ENCODE data around the gene DIAPH1.

The DIAPH1 gene

GRCh38 chr5:141529873-141530272 lies 88.9 kb downstream of the DIAPH1 start:
- H3K9me3 ChIP-seq (replicated peaks in 1 of 2; ENCODE audit: control insufficient read depth in 2 of 2, insufficient read depth in 1 of 2, low read depth in 1 of 2, low read length in 2 of 2) = peaks cover 0 to 4% of the 10 kb centered on the region in 2 donors
- H3K4me2 ChIP-seq (ENCODE audit: insufficient read depth, low read length, poor library complexity, severe bottlenecking) = no peak overlapping the region
- no peaks in the 10 kb centered on the region for H3K27me3 ChIP-seq (ENCODE audit: control insufficient read depth in 3 of 3, insufficient read depth in 3 of 3, low read depth in 1 of 3, low read length in 3 of 3)
- no peak overlapping the region for H3K9ac ChIP-seq (ENCODE audit: low read depth, low read length, poor library complexity)
- H2BK120ac ChIP-seq (ENCODE audit: low read depth, low read length) = no peak overlapping the region
- no peak overlapping the region for H3K18ac ChIP-seq (ENCODE audit: low read length)
- H4K8ac ChIP-seq (ENCODE audit: low read depth, low read length) = no peak overlapping the region
- H3K4me3 ChIP-seq (ENCODE audit: low read length in 2 of 2) = no peak overlapping the region
- DNase-seq (ENCODE audit: low spot score) = no peak
- H2BK15ac ChIP-seq (ENCODE audit: low read length) = no peak overlapping the region
- peaks cover 7 to 9% of the 10 kb centered on the region in 2 donors for H3K4me1 ChIP-seq (ENCODE audit: control insufficient read depth in 2 of 2, insufficient read depth in 1 of 2, low read depth in 1 of 2, low read length in 2 of 2)
- H3K23ac ChIP-seq (ENCODE audit: low read depth, low read length, poor library complexity) = no peak overlapping the region
- no peak overlapping the region for H3K14ac ChIP-seq (ENCODE audit: low read length)
- H2BK12ac ChIP-seq (ENCODE audit: low read length) = no peak overlapping the region
- no CpG with 5 or more reads among the region's 7 CpGs for WGBS, 2 donors (ENCODE audit: extremely low coverage in 2 of 2, insufficient read length in 2 of 2, insufficient replicate concordance in 1 of 2)
- no peak overlapping the region for H2BK5ac ChIP-seq (ENCODE audit: low read length)
- no peak overlapping the region for H3K4ac ChIP-seq (ENCODE audit: low read length)
- no peaks in the 10 kb centered on the region for H3K79me1 ChIP-seq (ENCODE audit: low read depth, low read length)
- no peak overlapping the region for H2AK5ac ChIP-seq (ENCODE audit: low read depth, low read length)
- no peak overlapping the region for H2AFZ ChIP-seq (ENCODE audit: low read length)
- H3K36me3 ChIP-seq (replicated peaks in 1 of 2; ENCODE audit: control insufficient read depth in 2 of 2, insufficient read depth in 2 of 2, low read length in 2 of 2) = peaks cover 16 to 88% of the 10 kb centered on the region in 2 donors
- H4K91ac ChIP-seq (ENCODE audit: low read depth, low read length, poor library complexity) = no peak overlapping the region
- no peak overlapping the region for H3K27ac ChIP-seq (replicated peaks; ENCODE audit: low read length)

GRCh38 chr5:141529002-141529401 lies 89.8 kb downstream of the DIAPH1 start:
- Histone ChIP-seq H3K36me3 (replicated peaks in 1 of 2; ENCODE audit: control insufficient read depth in 2 of 2, insufficient read depth in 2 of 2, low read length in 2 of 2) (peaks cover 16 to 92% of the 10 kb centered on the region in 2 donors), H3K4me1 (ENCODE audit: control insufficient read depth in 2 of 2, insufficient read depth in 1 of 2, low read depth in 1 of 2, low read length in 2 of 2) (peaks cover 9 to 12% of the 10 kb centered on the region in 2 donors), H3K18ac (ENCODE audit: low read length) (no peak overlapping the region), H3K4ac (ENCODE audit: low read length) (no peak overlapping the region), H2BK15ac (ENCODE audit: low read length) (no peak overlapping the region), H2BK12ac (ENCODE audit: low read length) (no peak overlapping the region), H3K9ac (ENCODE audit: low read depth, low read length, poor library complexity) (no peak overlapping the region), H3K27ac (replicated peaks; ENCODE audit: low read length) (no peak overlapping the region), H3K79me1 (ENCODE audit: low read depth, low read length) (no peaks in the 10 kb centered on the region), H3K4me3 (ENCODE audit: low read length in 2 of 2) (no peak overlapping the region), H3K4me2 (ENCODE audit: insufficient read depth, low read length, poor library complexity, severe bottlenecking) (no peak overlapping the region), H3K27me3 (ENCODE audit: control insufficient read depth in 3 of 3, insufficient read depth in 3 of 3, low read depth in 1 of 3, low read length in 3 of 3) (no peaks in the 10 kb centered on the region), H2AK5ac (ENCODE audit: low read depth, low read length) (no peak overlapping the region), H3K9me3 (replicated peaks in 1 of 2; ENCODE audit: control insufficient read depth in 2 of 2, insufficient read depth in 1 of 2, low read depth in 1 of 2, low read length in 2 of 2) (peaks cover 0 to 7% of the 10 kb centered on the region in 2 donors), H2BK5ac (ENCODE audit: low read length) (no peak overlapping the region), H3K14ac (ENCODE audit: low read length) (no peak overlapping the region), H4K91ac (ENCODE audit: low read depth, low read length, poor library complexity) (no peak overlapping the region), H4K8ac (ENCODE audit: low read depth, low read length) (no peak overlapping the region), H3K23ac (ENCODE audit: low read depth, low read length, poor library complexity) (no peak overlapping the region), H2AFZ (ENCODE audit: low read length) (no peak overlapping the region), H2BK120ac (ENCODE audit: low read depth, low read length) (no peak overlapping the region)
- no peak for DNase-seq (ENCODE audit: low spot score)
- no CpG with 5 or more reads among the region's 5 CpGs for WGBS, 2 donors (ENCODE audit: extremely low coverage in 2 of 2, insufficient read length in 2 of 2, insufficient replicate concordance in 1 of 2)

- DNase-seq (ENCODE audit: low spot score) = no peak
Measured at GRCh38 chr5:141528291-141528984, 90.4 kb downstream of the DIAPH1 start.

GRCh38 chr5:141527426-141527825 lies 91.4 kb downstream of the DIAPH1 start:
- peaks cover 16 to 92% of the 10 kb centered on the region in 2 donors for H3K36me3 ChIP-seq (replicated peaks in 1 of 2; ENCODE audit: control insufficient read depth in 2 of 2, insufficient read depth in 2 of 2, low read length in 2 of 2)
- WGBS, 2 donors (ENCODE audit: extremely low coverage in 2 of 2, insufficient read length in 2 of 2, insufficient replicate concordance in 1 of 2) = no CpG with 5 or more reads among the region's 1 CpG

More at GRCh38 chr5:141528291-141528984, 90.4 kb downstream of the DIAPH1 start:
- peaks cover 16 to 92% of the 10 kb centered on the region in 2 donors for H3K36me3 ChIP-seq (replicated peaks in 1 of 2; ENCODE audit: control insufficient read depth in 2 of 2, insufficient read depth in 2 of 2, low read length in 2 of 2)
- no peak overlapping the region for H4K91ac ChIP-seq (ENCODE audit: low read depth, low read length, poor library complexity)
- H2BK120ac ChIP-seq (ENCODE audit: low read depth, low read length) = no peak overlapping the region
- peaks cover 0 to 11% of the 10 kb centered on the region in 2 donors for H3K9me3 ChIP-seq (replicated peaks in 1 of 2; ENCODE audit: control insufficient read depth in 2 of 2, insufficient read depth in 1 of 2, low read depth in 1 of 2, low read length in 2 of 2)
- H3K79me1 ChIP-seq (ENCODE audit: low read depth, low read length) = no peaks in the 10 kb centered on the region
- no peak overlapping the region for H2BK5ac ChIP-seq (ENCODE audit: low read length)
- no peak overlapping the region for H3K23ac ChIP-seq (ENCODE audit: low read depth, low read length, poor library complexity)
- no peak overlapping the region for H3K4ac ChIP-seq (ENCODE audit: low read length)
- no peak overlapping the region for H3K18ac ChIP-seq (ENCODE audit: low read length)
- no peak overlapping the region for H2AK5ac ChIP-seq (ENCODE audit: low read depth, low read length)
- WGBS, 2 donors (ENCODE audit: extremely low coverage in 2 of 2, insufficient read length in 2 of 2, insufficient replicate concordance in 1 of 2) = no CpG with 5 or more reads among the region's 11 CpGs
- H3K27me3 ChIP-seq (ENCODE audit: control insufficient read depth in 3 of 3, insufficient read depth in 3 of 3, low read depth in 1 of 3, low read length in 3 of 3) = no peaks in the 10 kb centered on the region
- no peak overlapping the region for H4K8ac ChIP-seq (ENCODE audit: low read depth, low read length)
- no peak overlapping the region for H3K27ac ChIP-seq (replicated peaks; ENCODE audit: low read length)
- no peak overlapping the region for H3K14ac ChIP-seq (ENCODE audit: low read length)
- H2AFZ ChIP-seq (ENCODE audit: low read length) = no peak overlapping the region
- H3K9ac ChIP-seq (ENCODE audit: low read depth, low read length, poor library complexity) = no peak overlapping the region
- no peak overlapping the region for H2BK12ac ChIP-seq (ENCODE audit: low read length)
- H2BK15ac ChIP-seq (ENCODE audit: low read length) = no peak overlapping the region
- no peak overlapping the region for H3K4me3 ChIP-seq (ENCODE audit: low read length in 2 of 2)
- peaks cover 12 to 15% of the 10 kb centered on the region in 2 donors for H3K4me1 ChIP-seq (ENCODE audit: control insufficient read depth in 2 of 2, insufficient read depth in 1 of 2, low read depth in 1 of 2, low read length in 2 of 2)
- no peak overlapping the region for H3K4me2 ChIP-seq (ENCODE audit: insufficient read depth, low read length, poor library complexity, severe bottlenecking)

More at GRCh38 chr5:141527426-141527825, 91.4 kb downstream of the DIAPH1 start:
- H2BK5ac ChIP-seq (ENCODE audit: low read length) = no peak overlapping the region
- H4K8ac ChIP-seq (ENCODE audit: low read depth, low read length) = no peak overlapping the region
- no peak overlapping the region for H3K23ac ChIP-seq (ENCODE audit: low read depth, low read length, poor library complexity)
- peaks cover 0 to 17% of the 10 kb centered on the region in 2 donors for H3K9me3 ChIP-seq (replicated peaks in 1 of 2; ENCODE audit: control insufficient read depth in 2 of 2, insufficient read depth in 1 of 2, low read depth in 1 of 2, low read length in 2 of 2)
- H3K27ac ChIP-seq (replicated peaks; ENCODE audit: low read length) = no peak overlapping the region
- no peak for DNase-seq (ENCODE audit: low spot score)
- H2BK120ac ChIP-seq (ENCODE audit: low read depth, low read length) = no peak overlapping the region
- no peak overlapping the region for H3K4ac ChIP-seq (ENCODE audit: low read length)
- no peak overlapping the region for H4K91ac ChIP-seq (ENCODE audit: low read depth, low read length, poor library complexity)
- peaks cover 14 to 22% of the 10 kb centered on the region in 2 donors for H3K4me1 ChIP-seq (ENCODE audit: control insufficient read depth in 2 of 2, insufficient read depth in 1 of 2, low read depth in 1 of 2, low read length in 2 of 2)
- H3K4me2 ChIP-seq (ENCODE audit: insufficient read depth, low read length, poor library complexity, severe bottlenecking) = no peak overlapping the region
- H3K18ac ChIP-seq (ENCODE audit: low read length) = no peak overlapping the region
- no peak overlapping the region for H2BK15ac ChIP-seq (ENCODE audit: low read length)
- no peak overlapping the region for H3K4me3 ChIP-seq (ENCODE audit: low read length in 2 of 2)
- no peak overlapping the region for H2AFZ ChIP-seq (ENCODE audit: low read length)
- H2BK12ac ChIP-seq (ENCODE audit: low read length) = no peak overlapping the region
- no peak overlapping the region for H2AK5ac ChIP-seq (ENCODE audit: low read depth, low read length)
- H3K79me1 ChIP-seq (ENCODE audit: low read depth, low read length) = no peaks in the 10 kb centered on the region
- H3K14ac ChIP-seq (ENCODE audit: low read length) = no peak overlapping the region
- H3K9ac ChIP-seq (ENCODE audit: low read depth, low read length, poor library complexity) = no peak overlapping the region
- no peaks in the 10 kb centered on the region for H3K27me3 ChIP-seq (ENCODE audit: control insufficient read depth in 3 of 3, insufficient read depth in 3 of 3, low read depth in 1 of 3, low read length in 3 of 3)
